HL-60/S4 treated with phorbol 12-myristate 13-acetate at 8.2 ng/mL for 4 days and 3 days (cell line): Measurements from ENCODE around the gene PRICKLE1.

Experiments used
- in situ Hi-C: fragments of 300-500 bp; cut with MboI; formaldehyde crosslinking; loops from 2 replicates; pipeline ENCODE4 v1.15.0; 2022; ENCODE audit warnings: low sequenced_read_pairs

Gene PRICKLE1

GRCh38 chr12:42468341-42468821, 121.2 kb downstream of the PRICKLE1 start:
- in situ Hi-C loops: no loop called here

DNA sequence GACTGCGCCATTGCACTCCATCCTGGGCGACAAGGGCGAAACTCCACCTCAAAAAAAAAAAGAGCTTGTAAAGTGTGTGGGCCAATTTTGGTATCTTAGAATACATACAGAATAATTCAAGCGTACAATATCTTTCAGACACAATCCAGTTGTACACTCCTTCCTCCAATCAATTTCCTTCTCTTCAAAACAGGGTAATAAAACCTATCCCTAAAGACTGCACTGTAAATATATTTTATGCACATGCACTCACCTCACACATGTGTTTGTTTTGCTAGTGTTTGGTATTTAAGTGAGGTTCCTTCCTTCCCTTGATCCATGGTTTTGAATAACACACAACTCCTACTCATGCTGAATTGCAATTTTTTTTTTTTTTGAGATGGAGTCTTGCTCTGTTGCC, 125.9 kb downstream of the PRICKLE1 start:
- in situ Hi-C loops: no loop called here

GRCh38 chr12:42462486-42462885, 127.1 kb downstream of the PRICKLE1 start:
- in situ Hi-C loops: no loop called here

- in situ Hi-C loops: no loop called here
These were observed 130.2 kb downstream of the PRICKLE1 start for GRCh38 chr12:42459336-42459847.

DNA sequence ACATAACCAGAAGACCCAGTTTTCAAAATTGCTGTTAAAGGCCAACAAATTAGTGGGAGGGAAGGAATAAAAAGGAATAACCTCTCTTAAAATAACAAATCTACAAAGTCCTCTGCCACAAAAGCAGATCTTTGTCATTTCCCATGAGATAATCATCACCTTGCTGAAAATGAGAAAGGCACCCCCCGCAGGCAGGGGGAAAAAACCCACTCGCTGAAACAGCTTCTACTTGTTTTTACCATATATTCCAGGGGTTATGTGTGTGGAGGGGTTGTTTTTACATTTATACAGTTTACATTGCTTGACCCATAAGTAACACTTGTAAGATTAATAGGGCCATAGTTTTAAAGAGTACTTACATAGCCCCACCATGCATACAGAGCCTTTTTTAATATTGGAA, 131.0 kb downstream of the PRICKLE1 start:
- in situ Hi-C loops: no loop called here

DNA sequence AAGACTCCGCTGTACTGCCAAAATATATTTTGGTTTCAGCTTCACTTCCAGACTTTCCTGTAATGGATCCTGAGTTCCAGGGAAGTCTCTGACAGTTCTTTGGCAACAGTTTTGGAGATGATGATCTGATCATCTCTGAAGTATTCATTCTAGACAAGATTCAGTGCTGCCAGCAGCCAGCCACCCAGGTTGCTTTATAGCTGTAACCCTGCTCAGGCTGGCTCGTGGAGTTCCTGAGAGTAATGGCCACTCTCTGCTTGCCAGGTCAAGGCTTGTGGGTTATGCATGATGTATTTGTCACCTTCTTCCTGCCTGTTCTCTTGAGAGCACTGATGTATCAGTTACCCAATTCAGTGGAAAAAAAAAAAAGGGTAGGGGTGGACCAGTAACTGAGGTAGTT, 139.3 kb downstream of the PRICKLE1 start:
- in situ Hi-C loops: no loop called here

DNA sequence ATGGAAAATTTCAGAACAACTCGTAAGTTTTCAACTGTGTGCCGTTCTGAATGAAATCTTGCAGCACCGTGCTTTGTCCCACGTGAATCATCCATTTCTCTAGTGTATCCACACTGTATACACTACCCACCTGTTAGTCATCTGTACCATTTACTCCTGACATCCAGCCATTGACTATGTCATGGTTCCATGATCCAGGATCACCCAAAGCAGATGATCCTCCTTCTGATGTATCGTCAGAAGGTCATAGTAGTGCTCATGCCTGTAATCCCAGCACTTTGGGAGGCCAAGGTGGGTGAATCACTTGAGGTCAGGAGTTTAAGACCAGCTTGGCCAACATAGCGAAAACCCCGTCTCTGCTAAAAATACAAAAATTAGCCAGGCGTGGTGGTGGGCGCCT, 140.7 kb downstream of the PRICKLE1 start:
- in situ Hi-C loops: no loop called here

- in situ Hi-C loops: no loop called here
These were observed 142.2 kb downstream of the PRICKLE1 start for GRCh38 chr12:42447371-42447786.

- in situ Hi-C loops: no loop called here
These were observed 142.8 kb downstream of the PRICKLE1 start for GRCh38 chr12:42446761-42447160.

DNA sequence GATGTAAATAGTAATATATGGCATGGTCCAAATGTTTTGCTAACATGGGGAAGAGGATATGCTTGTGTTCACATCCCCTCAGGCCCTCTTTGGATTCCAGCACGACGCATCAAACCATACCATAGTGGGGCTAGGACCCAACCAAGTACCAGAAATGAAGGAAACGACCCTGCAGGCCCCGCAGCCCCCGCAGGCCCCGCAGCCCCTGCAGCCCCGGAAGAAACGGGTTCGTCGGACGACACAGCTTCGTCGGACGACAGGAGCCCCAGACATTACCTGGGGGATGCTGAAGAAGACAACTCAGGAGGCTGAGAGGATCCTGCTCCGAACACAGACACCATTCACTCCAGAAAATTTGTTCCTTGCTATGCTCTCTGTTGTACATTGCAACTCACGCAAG, 143.7 kb downstream of the PRICKLE1 start:
- in situ Hi-C loops: no loop called here

DNA sequence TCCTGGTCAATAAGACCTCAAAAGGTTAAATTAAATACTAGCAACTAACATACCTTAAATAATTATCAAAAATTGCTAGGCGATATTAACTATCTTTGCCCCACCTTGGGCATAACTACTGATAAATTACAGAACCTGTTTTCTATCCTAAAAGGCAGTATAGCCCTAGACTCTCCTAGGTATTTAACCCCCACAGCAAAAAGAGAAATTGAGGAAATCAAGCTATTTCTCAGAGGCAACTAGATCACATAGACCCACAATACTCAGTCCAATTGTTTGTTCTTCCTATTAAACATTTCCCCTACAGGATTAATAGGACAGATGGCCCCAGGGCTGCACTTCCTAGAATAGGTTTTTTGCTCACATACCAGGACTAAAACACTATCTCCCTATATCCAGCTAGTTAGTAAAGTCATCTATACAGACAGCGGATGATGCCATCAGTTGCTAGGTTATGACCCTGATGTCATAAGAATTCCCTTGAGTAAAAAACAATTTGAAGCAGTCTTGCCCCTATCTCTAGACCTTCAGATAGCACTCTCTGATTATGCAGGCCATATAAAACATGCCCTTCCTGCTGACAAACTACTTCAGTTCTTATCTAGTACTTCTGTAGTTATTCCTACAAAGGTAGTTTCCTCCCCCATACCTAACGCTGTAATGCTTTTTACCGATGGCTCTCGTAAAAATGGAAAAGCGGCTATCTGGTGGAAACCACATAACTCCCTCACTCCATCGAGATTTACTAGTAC, 145.2 kb downstream of the PRICKLE1 start:
- in situ Hi-C loops: no loop called here

GRCh38 chr12:42442888-42443287, 146.7 kb downstream of the PRICKLE1 start:
- in situ Hi-C loops: no loop called here

GRCh38 chr12:42442311-42442759, 147.2 kb downstream of the PRICKLE1 start:
- in situ Hi-C loops: no loop called here

DNA sequence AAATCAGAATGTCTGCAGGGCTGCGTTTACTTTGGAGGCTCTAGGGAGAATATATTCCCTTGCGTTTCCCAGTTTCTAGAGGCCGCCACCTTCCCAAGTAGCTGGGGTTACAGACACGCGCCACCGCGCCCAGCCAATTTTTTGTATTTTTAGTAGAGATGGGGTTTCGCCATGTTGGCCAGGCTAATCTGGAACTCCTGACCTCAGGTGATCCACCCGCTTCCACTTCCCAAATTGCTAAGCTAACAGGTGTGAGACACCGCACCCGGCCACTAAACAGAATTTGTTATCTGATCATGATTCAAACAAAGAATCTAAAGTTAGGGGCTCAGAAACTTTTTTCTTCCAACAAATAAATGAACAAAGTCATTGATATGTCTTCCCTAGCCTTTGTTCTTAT, 148.9 kb downstream of the PRICKLE1 start:
- in situ Hi-C loops: no loop called here

GRCh38 chr12:42432517-42433140, 156.9 kb downstream of the PRICKLE1 start:
- in situ Hi-C loops: no loop called here

DNA sequence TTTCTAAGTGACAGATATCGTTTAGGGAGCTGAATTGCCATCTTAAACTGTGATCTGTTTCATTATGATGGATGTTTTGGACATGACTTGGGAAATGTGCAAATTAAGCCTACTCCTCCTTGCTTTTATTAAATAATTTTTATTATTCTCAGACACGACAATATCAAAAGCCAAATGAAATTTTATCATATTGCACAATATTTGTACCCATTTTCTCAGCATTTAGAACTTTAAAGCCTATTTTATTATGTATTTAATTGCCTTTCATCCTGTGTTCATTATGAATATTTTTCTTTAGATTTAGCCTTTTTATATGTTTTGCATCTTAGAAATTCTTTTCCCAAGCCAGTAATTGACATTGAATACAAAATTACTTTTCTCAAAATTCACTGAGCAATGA, 160.7 kb downstream of the PRICKLE1 start:
- in situ Hi-C loops: no loop called here

- in situ Hi-C loops: no loop called here
These were observed 162.8 kb downstream of the PRICKLE1 start for GRCh38 chr12:42426746-42427145.

DNA sequence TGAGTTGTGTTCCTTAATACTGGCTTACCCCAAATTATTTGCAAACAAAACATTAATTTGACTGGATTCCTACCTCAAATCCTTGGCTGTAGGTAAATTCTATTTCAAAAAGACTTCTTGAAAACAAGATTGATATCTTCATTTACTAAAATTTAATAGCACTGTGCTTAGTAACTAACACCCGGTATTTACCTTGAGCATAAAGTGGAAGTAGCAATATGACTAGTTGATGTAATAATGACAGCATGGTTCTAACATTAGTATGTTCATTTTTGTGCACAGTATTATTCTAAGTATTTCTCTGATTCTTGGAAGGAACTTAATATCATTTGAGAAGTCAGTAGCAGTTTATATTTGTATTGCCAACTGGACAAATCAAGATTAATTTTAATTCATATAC, 166.8 kb downstream of the PRICKLE1 start:
- in situ Hi-C loops: no loop called here

- in situ Hi-C loops: no loop called here
These were observed 167.4 kb downstream of the PRICKLE1 start for GRCh38 chr12:42421844-42422779.

DNA sequence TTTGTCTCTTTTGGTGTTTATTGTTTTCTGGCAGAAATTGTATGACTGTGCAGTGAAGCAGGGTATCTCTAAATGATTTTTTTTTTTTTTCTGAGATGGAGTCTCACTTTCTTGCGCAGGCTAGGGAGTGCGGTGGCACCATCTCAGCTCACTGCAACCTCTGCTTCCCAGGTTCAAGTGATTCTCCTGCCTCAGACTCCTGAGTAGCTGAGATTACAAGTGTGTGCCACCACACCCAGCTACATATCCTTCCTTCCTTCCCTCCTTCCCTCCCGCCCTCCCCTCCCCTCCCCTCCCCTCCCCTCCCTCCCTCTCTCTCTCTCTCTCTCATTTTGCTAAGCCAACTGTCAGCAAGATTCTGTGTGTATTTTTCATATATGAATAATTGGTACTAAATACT, 169.2 kb downstream of the PRICKLE1 start:
- in situ Hi-C loops: no loop called here

GRCh38 chr12:42410340-42410739, 179.2 kb downstream of the PRICKLE1 start:
- in situ Hi-C loops: no loop called here
